ENCODE results near the gene PTK7. TPM values are rescaled to one million over a fixed set of nuclear protein-coding genes. Genes with fewer than 3 reads are reported as not detected.

Gene PTK7
- total RNA-seq, 1 donor from 2014 or later = 2.7 TPM

GRCh38 chr6:43052842-43053544 is 23.1 kb upstream of the PTK7 start:
- intact Hi-C loops (cut with DNase I) = loop anchor here (2.0 to 5.0 kb wide), 3 partner anchors 38 to 121 kb away; partner anchors contain the start of gene KLHDC3
- DNase-seq (ENCODE audit: low spot score) = no peak

DNA sequence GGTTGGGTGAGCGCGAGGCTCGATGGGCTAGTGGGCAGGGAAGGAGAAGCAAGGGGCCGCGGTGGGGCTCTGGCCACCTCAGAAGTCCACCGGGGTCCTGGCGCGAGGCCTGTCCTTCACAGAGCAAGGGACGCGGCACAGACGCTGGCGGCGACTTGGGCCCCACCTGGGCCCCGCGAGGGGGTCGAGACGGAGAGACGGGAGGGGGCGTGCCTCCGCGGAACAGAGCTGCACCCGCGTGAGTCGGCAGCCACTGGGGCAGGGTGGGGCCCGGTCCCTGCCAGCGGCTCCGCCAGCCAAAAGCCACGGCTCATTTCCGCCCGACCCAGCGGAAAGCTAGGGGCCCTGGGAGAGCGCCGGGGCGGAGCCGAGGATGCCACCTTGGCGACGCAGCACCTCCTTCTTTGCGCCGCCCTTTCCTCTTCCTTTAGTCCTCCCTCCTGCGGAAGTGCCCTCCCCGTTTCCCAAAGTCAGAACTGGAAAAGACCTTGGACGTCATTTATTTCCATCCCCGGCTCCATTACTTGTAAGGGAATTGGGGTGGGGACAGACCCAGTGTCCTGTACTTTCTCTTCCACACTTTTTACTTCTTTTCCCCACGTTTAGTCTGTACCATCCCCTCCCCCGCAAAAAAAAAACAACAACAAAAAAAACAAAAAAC is 22.4 kb upstream of the PTK7 start, which contains the start of gene CUL7:
TSS of gene CUL7 (minus strand) at position 307 of the 661 bp plus-strand sequence. CDS start 1,063 bp downstream, outside the sequence.
- peak; percentile 96 for DNase-seq (ENCODE audit: low spot score)
- intact Hi-C loops (cut with DNase I) = loop anchor here (2.0 to 5.0 kb wide), 3 partner anchors 39 to 121 kb away; partner anchors contain the start of gene KLHDC3

DNA sequence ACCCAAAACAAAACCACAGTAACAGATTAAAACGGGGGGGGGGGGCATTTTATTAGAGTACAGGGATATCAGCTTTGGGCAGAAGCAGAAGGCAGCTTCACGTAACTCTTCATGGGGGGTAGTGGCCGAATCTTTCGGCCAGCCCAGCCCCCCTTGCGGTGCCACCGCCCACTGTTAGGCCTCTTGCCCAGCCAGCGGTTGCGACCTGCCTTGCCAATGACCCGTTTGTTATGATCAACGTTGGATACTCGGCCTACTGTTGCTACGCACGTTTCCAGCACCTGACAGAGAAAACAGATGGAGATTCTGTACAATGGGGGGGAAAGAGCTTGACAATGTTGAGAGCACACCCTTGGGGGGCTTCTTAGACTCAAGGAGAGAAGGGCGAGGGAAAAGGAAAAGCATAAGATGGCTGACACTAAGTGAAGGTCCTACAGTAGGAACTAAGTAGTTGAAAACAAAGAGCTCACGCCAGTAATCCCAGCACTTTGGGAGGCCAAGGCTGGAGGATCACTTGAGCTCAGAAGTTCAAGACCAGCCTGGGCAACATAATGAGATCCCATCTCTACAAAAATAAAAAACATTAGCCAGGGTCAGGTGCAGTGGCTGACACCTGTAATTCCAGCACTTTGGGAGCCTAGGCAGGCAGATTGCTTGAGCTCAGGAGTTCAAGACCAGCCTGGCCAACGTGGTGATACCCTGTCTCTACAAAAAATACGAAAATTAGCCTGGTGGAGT is 21.7 kb upstream of the PTK7 start:
- DNase-seq (ENCODE audit: low spot score) = no peak
- intact Hi-C loops (cut with DNase I) = loop anchor here (5.0 kb wide), 2 partner anchors 88 to 122 kb away; no protein-coding TSS in a partner anchor

DNA sequence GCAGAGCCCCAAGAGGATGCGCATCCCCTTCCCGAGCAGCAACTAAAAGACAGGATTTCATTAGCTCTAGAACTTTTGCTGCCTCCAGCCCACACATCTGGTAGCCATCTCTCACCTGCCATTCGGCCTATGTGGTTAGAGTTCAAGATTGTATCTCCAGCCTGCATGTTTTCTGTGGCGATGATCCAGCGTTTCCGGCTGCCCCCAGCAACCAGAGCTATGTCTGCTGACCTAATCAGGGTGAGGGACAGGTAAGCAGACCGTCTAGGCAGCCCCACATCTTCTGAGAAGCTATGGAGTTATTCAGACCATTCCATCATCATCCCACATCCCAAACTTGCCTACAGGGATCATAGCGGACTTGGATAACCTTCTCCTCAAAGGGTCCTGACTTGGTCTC is 20.1 kb upstream of the PTK7 start:
- intact Hi-C loops (cut with DNase I) = no loop called here
- no peak for DNase-seq (ENCODE audit: low spot score)

GRCh38 chr6:43058531-43058930 is 17.6 kb upstream of the PTK7 start:
- intact Hi-C loops (cut with DNase I) = no loop called here

GRCh38 chr6:43059168-43060033 is 16.7 kb upstream of the PTK7 start, which contains the start of the genes KLC4 and MRPL2:
TSS of gene KLC4 (plus strand) at chr6:43059631. CDS start at chr6:43061336, 1,705 bp downstream.
TSS of gene MRPL2 (minus strand) at chr6:43059434. CDS start at chr6:43059381, 53 bp downstream.
- DNase-seq (ENCODE audit: low spot score) = peak; percentile 100
- intact Hi-C loops (cut with DNase I) = loop anchor here (1.0 kb wide), 1 partner anchor 46 kb away; the partner anchor contains the start of gene MEA1

More at GRCh38 chr6:43058531-43058930, 17.6 kb upstream of the PTK7 start:
- no peak for DNase-seq (ENCODE audit: low spot score)

DNA sequence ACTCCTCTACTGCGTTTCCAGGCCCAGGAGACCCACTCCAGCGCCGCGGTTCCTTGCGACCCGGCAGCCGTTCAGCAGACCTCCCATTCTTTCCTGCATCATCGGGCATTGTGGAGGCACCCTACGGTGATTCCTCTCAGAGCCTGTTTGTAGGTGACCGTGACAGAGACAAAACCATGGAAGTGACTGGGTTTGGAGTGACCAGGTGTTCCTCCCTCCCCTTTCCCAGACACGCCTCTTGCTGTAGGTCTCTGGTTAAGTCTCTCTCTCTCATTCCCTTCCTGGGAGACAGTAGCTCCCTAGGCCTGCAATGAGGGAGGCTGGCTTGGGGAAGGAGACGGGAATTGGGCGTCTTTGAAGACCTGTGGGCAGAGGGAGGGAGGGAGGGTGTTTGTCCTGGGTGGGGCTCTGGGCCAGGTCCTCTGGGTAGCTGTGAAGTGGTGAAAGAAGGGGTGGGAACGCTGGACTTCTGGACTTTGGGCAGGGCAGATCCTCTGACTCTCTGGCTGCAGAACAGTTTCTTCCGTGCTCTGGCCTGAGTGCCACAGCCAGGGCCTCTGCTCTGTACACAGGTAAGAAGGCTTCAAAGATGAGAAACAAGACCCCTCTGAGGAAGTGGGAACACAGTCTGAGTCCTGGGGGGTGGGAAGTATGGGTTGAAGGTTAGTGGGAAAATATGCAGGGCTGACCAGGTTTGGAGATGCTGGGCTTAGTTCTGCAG is 15.9 kb upstream of the PTK7 start:
- no peak for DNase-seq (ENCODE audit: low spot score)
- intact Hi-C loops (cut with DNase I) = no loop called here

DNA sequence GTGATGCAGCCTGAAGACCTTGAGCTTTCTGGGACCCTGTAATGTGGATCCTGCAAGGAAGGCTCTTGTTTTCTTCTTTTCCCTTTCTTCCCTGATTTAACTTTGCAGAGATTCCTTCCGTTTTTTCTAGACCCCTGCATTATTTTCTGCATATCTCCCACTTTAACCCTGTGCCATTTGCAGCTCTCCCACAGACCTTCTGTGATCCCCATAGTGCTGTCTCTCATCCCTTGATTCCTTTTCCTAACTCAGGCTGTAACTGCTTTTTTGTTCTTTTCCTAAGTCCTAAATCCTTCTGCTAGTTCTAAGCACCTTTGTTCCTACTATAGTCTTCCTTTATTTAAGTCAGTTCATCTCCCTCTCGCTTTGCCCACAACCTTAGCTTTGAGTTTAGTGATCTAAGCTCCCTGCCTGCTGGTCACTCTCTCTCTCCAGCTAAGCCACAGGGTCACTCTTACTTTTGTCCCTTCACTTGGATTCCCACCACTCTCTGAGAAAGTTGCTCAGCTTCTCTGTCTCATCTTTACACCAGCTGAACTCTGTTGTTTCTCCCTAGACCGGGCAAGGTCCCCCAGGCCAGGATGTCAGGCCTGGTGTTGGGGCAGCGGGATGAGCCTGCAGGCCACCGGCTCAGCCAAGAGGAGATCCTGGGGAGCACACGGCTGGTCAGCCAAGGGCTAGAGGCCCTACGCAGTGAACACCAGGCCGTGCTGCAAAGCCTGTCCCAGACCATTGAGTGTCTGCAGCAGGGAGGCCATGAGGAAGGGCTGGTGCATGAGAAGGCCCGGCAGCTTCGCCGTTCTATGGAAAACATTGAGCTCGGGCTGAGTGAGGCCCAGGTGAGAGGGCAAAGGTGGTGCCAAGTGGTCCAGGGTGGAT is 15.1 kb upstream of the PTK7 start:
- intact Hi-C loops (cut with DNase I) = no loop called here
- no peak for DNase-seq (ENCODE audit: low spot score)

DNA sequence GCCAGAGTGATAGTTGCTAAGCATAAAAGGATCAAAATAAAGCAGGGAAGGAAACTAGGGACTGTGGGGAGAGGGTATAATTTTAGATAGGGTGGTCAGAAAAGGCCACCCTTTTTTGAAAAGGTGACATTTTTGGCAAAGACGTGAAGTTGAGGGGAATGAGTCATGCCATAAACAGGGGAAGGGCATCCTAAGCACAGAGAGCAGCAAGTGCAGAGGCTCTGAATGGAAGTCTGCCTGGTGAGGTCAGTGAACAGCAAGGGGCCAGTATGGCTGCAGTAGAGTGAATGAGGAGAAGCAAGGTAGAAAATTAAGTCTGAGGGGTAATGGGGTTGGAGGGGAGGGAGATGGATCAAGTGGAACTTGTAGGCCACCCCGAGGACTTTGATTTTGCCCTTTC is 14.3 kb upstream of the PTK7 start:
- DNase-seq (ENCODE audit: low spot score) = no peak
- intact Hi-C loops (cut with DNase I) = no loop called here

DNA sequence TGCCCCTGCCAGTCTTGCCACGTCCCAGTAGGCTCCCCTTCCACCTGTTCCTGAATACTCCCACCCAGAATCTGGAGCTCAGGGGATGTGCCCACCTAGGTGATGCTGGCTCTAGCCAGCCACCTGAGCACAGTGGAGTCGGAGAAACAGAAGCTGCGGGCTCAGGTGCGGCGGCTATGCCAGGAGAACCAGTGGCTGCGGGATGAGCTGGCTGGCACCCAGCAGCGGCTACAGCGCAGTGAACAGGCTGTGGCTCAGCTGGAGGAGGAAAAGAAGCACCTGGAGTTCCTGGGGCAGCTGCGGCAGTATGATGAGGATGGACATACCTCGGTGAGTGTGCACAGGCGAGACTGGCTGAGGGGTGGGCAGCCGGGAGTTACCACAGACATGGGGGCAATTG is 13.3 kb upstream of the PTK7 start:
- intact Hi-C loops (cut with DNase I) = no loop called here
- no peak for DNase-seq (ENCODE audit: low spot score)

DNA sequence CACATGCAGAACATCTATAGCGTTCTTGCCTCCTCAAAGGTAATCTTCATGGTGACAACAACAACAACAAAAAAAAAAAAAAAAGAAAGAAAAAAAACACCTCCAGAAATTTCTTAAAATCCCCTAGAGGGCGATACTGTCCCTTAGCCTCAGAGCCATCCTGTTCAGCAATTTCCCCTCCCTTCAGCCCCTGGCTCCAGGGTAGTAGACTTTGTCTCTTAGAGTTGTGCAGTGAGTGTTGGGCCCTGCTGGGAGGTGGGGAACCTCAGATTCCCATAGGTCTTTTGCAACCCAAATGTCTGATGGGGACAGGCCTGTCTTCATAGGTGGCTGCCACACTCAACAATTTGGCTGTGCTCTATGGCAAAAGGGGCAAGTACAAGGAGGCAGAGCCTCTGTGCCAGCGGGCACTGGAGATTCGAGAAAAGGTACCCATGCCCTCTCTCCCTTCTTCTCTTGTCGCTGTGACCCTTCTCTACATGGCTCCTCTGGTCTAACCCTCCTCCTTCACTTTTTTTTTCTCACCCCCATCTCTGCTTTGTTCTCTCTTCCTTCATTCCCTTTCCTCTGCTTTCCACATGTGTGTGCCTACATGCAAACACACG is 6.0 kb upstream of the PTK7 start:
- intact Hi-C loops (cut with DNase I) = loop anchor here (5.0 kb wide), 1 partner anchor 72 kb away; no protein-coding TSS in a partner anchor

DNA sequence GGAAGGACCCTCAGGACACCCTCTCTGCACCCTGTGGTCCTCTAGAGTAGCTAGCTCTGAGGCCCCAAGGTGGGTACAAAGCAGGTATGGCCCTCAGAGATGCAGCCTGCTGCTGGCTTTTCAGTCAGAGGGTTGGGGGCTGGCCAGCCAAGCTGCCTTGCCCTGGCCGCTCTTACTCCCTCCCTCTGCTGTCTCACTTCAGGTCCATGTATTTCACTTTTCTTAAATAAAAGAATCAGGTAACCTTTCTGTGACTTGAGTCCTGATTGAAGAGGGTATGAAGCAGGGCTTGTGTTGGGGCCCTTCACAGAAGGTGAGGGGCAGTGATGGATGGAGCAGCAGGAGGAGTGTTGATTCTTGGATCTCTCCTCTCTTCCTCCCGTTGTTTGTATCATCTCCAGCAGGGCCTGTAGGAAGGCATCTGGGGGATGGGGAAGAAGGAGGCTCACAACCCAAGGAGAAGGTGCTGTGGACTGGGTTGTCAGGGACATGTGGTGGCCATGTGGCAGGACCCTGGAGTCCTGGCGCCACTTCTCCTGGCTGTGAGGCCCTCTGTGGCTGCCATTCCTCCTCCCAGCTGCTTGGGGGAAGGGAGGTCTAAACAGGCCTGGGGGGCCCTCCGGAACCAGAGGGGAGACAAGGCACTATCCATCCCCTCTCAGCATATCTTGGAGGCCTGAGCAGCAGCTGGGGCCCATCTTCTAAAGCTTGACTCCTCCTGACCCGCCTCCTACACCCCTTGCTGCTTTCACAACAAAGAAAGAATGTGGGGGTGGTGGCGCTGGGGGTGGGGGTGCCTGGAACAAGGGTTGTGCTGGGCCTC is 1.1 kb upstream of the PTK7 start:
- intact Hi-C loops (cut with DNase I) = loop anchor here (5.0 kb wide), 1 partner anchor 67 kb away; no protein-coding TSS in a partner anchor
- no peak for DNase-seq (ENCODE audit: low spot score)

More for the DNA sequence above, 6.0 kb upstream of the PTK7 start:
- no peak for DNase-seq (ENCODE audit: low spot score)

DNA sequence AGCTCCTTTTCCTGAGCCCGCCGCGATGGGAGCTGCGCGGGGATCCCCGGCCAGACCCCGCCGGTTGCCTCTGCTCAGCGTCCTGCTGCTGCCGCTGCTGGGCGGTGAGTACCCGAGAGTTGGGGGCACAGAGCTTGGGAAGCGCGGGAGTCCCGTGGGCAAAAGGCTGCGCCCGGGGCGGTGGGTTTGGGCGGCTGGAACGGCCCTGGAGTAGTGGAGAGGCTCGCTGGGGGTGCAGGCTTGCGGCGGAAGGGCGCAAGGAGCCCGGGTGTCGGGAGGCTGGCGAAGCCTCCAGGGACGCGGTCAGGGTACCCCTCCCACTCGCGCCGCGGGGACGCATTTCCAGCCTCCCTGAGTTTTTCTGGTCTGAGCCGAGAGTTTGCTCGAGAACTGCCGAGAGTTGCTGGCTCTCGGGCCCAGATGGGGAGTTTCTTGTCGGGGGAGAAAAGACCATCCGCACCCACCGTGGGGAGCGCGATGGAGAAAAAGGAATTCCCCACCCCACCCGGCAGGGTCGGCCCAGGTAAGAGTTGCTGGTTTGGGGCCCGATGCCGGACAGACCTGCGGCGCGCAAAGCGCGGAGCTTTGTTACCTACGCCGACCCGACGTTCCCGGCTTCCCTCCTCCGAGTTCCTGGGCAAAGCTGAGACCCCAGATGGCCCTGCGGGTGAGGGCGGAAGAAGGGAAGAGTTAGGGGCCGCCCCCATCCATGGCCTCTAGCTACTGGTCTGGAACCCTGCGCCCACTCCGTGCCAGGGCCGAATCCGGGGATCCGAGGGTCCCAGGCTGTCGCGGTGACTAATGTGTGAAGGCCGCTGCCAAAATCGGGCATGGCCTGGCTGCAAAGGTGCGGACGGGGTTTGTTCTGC is 584 bp downstream of the PTK7 start:
- intact Hi-C loops (cut with DNase I) = no loop called here
- no peak for DNase-seq (ENCODE audit: low spot score)

GRCh38 chr6:43077333-43077809 is 1.3 kb downstream of the PTK7 start:
- DNase-seq (ENCODE audit: low spot score) = no peak
- intact Hi-C loops (cut with DNase I) = no loop called here

DNA sequence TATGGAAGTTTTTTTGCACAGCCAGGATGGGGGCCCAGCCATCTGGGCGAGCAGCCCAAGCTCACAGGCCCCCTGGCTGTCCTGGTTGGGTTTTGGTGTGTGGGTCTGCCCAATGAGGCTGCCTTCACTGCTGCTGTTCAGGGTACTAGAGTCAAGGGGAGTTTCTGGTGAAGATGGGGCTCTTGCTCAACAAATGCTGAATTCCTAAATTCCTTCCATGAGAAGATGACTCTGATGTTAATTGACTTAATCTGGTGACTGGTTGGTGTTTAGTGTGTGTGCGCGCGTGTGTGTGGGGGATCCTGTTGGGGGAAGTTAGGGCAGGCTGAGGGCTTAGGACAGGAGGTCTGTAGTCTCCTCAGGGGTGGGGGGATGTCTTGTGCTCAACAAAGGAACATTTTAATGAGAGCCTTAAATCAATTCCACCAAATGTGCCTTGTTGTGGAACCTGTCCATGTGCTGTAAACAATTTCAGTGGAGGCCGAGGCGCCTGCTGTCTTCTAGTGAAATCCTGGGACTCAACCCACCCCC is 1.9 kb downstream of the PTK7 start:
- intact Hi-C loops (cut with DNase I) = no loop called here
- DNase-seq (ENCODE audit: low spot score) = no peak

All from cardiac septum (tissue), 1 donor.